ENCODE data around the gene ARHGAP26. TPM values are rescaled to one million over a fixed set of nuclear protein-coding genes. Genes with fewer than 3 reads are reported as not detected.

Gene ARHGAP26
- total and polyA plus RNA-seq, 2 donors: 15.1 to 16.2 TPM

- Histone ChIP-seq H3K4me1 (ENCODE audit: control insufficient read depth in 2 of 2, insufficient read depth in 2 of 2, low read length in 2 of 2) (peaks cover 0 to 24% of the 10 kb centered on the region in 2 donors), H3K4me3 (ENCODE audit: low read length in 2 of 2) (no peak overlapping the region), H3K9me3 (ENCODE audit: control insufficient read depth in 2 of 2, insufficient read depth in 1 of 2, low read length in 1 of 2) (no peaks in the 10 kb centered on the region), H3K27ac (ENCODE audit: low read depth in 1 of 2, low read length in 1 of 2) (no peak overlapping the region), H3K27me3 (ENCODE audit: control insufficient read depth in 2 of 2, insufficient read depth in 1 of 2, low read length in 1 of 2) (no peaks in the 10 kb centered on the region), H3K36me3 (ENCODE audit: control insufficient read depth in 2 of 2, insufficient read depth in 2 of 2, low read length in 1 of 2) (no peaks in the 10 kb centered on the region)
- no peak for DNase-seq (ENCODE audit: low read depth in 6 of 9, low spot score in 9 of 9)
- WGBS: 98% methylated on average over 5 of the region's 5 CpGs
Measured at GRCh38 chr5:142828797-142829535, 58.8 kb downstream of the ARHGAP26 start.

- no peaks in the 10 kb centered on the region for H3K36me3 ChIP-seq (ENCODE audit: control insufficient read depth in 2 of 2, insufficient read depth in 2 of 2, low read length in 1 of 2)
- WGBS: 95% methylated on average over 2 of the region's 2 CpGs
- no peak overlapping the region for H3K4me3 ChIP-seq (ENCODE audit: low read length in 2 of 2)
- peaks cover 0 to 16% of the 10 kb centered on the region in 2 donors for H3K4me1 ChIP-seq (ENCODE audit: control insufficient read depth in 2 of 2, insufficient read depth in 2 of 2, low read length in 2 of 2)
- no peaks in the 10 kb centered on the region for H3K9me3 ChIP-seq (ENCODE audit: control insufficient read depth in 2 of 2, insufficient read depth in 1 of 2, low read length in 1 of 2)
- H3K27me3 ChIP-seq (ENCODE audit: control insufficient read depth in 2 of 2, insufficient read depth in 1 of 2, low read length in 1 of 2): no peaks in the 10 kb centered on the region
- no peak for DNase-seq (ENCODE audit: low read depth in 6 of 9, low spot score in 9 of 9)
- H3K27ac ChIP-seq (ENCODE audit: low read depth in 1 of 2, low read length in 1 of 2): no peak overlapping the region
Measured at GRCh38 chr5:142829801-142830220, 59.6 kb downstream of the ARHGAP26 start.

- Histone ChIP-seq H3K4me3 (ENCODE audit: low read length in 2 of 2) (no peak overlapping the region), H3K4me1 (ENCODE audit: control insufficient read depth in 2 of 2, insufficient read depth in 2 of 2, low read length in 2 of 2) (peaks cover 0 to 10% of the 10 kb centered on the region in 2 donors), H3K27ac (ENCODE audit: low read depth in 1 of 2, low read length in 1 of 2) (peak overlapping the region in 1 of 2 donors; percentile 44)
Measured at GRCh38 chr5:142830241-142831008, 60.2 kb downstream of the ARHGAP26 start.

GRCh38 chr5:142831009-142831383 is 60.8 kb downstream of the ARHGAP26 start:
- no peaks in the 10 kb centered on the region for H3K27me3 ChIP-seq (ENCODE audit: control insufficient read depth in 2 of 2, insufficient read depth in 1 of 2, low read length in 1 of 2)
- peak overlapping the region in 1 of 2 donors; percentile 44 for H3K27ac ChIP-seq (ENCODE audit: low read depth in 1 of 2, low read length in 1 of 2)
- H3K4me1 ChIP-seq (ENCODE audit: control insufficient read depth in 2 of 2, insufficient read depth in 2 of 2, low read length in 2 of 2): peaks cover 0 to 10% of the 10 kb centered on the region in 2 donors
- DNase-seq (ENCODE audit: low read depth in 6 of 9, low spot score in 9 of 9): no peak
- H3K36me3 ChIP-seq (ENCODE audit: control insufficient read depth in 2 of 2, insufficient read depth in 2 of 2, low read length in 1 of 2): no peaks in the 10 kb centered on the region
- 96% methylated on average over 3 of the region's 3 CpGs for WGBS
- no peak overlapping the region for H3K4me3 ChIP-seq (ENCODE audit: low read length in 2 of 2)
- H3K9me3 ChIP-seq (ENCODE audit: control insufficient read depth in 2 of 2, insufficient read depth in 1 of 2, low read length in 1 of 2): no peaks in the 10 kb centered on the region

More at GRCh38 chr5:142830241-142831008, 60.2 kb downstream of the ARHGAP26 start:
- no peak for DNase-seq (ENCODE audit: low read depth in 6 of 9, low spot score in 9 of 9)
- Histone ChIP-seq H3K27me3 (ENCODE audit: control insufficient read depth in 2 of 2, insufficient read depth in 1 of 2, low read length in 1 of 2) (no peaks in the 10 kb centered on the region), H3K9me3 (ENCODE audit: control insufficient read depth in 2 of 2, insufficient read depth in 1 of 2, low read length in 1 of 2) (no peaks in the 10 kb centered on the region), H3K36me3 (ENCODE audit: control insufficient read depth in 2 of 2, insufficient read depth in 2 of 2, low read length in 1 of 2) (no peaks in the 10 kb centered on the region)
- 95% methylated on average over 8 of the region's 8 CpGs for WGBS

- Histone ChIP-seq H3K27me3 (ENCODE audit: control insufficient read depth in 2 of 2, insufficient read depth in 1 of 2, low read length in 1 of 2) (no peaks in the 10 kb centered on the region), H3K9me3 (ENCODE audit: control insufficient read depth in 2 of 2, insufficient read depth in 1 of 2, low read length in 1 of 2) (no peaks in the 10 kb centered on the region), H3K4me3 (ENCODE audit: low read length in 2 of 2) (no peak overlapping the region), H3K36me3 (ENCODE audit: control insufficient read depth in 2 of 2, insufficient read depth in 2 of 2, low read length in 1 of 2) (no peaks in the 10 kb centered on the region), H3K4me1 (ENCODE audit: control insufficient read depth in 2 of 2, insufficient read depth in 2 of 2, low read length in 2 of 2) (peaks cover 0 to 2% of the 10 kb centered on the region in 2 donors), H3K27ac (ENCODE audit: low read depth in 1 of 2, low read length in 1 of 2) (no peak overlapping the region)
- WGBS: 97% methylated on average over 3 of the region's 3 CpGs
- DNase-seq (ENCODE audit: low read depth in 6 of 9, low spot score in 9 of 9): no peak
Measured at GRCh38 chr5:142832263-142832662, 62.1 kb downstream of the ARHGAP26 start.

GRCh38 chr5:142833517-142834449 is 63.6 kb downstream of the ARHGAP26 start:
- 99% methylated on average over 7 of the region's 7 CpGs for WGBS
- H3K4me1 ChIP-seq (ENCODE audit: control insufficient read depth in 2 of 2, insufficient read depth in 2 of 2, low read length in 2 of 2): no peaks in the 10 kb centered on the region
- no peaks in the 10 kb centered on the region for H3K36me3 ChIP-seq (ENCODE audit: control insufficient read depth in 2 of 2, insufficient read depth in 2 of 2, low read length in 1 of 2)
- H3K4me3 ChIP-seq (ENCODE audit: low read length in 2 of 2): no peak overlapping the region
- H3K9me3 ChIP-seq (ENCODE audit: control insufficient read depth in 2 of 2, insufficient read depth in 1 of 2, low read length in 1 of 2): no peaks in the 10 kb centered on the region
- no peaks in the 10 kb centered on the region for H3K27me3 ChIP-seq (ENCODE audit: control insufficient read depth in 2 of 2, insufficient read depth in 1 of 2, low read length in 1 of 2)
- H3K27ac ChIP-seq (ENCODE audit: low read depth in 1 of 2, low read length in 1 of 2): no peak overlapping the region
- DNase-seq (ENCODE audit: low read depth in 6 of 9, low spot score in 9 of 9): no peak

GRCh38 chr5:142834504-142834903 is 64.3 kb downstream of the ARHGAP26 start:
- 98% methylated on average over 4 of the region's 4 CpGs for WGBS
- no peak overlapping the region for H3K27ac ChIP-seq (ENCODE audit: low read depth in 1 of 2, low read length in 1 of 2)
- H3K4me1 ChIP-seq (ENCODE audit: control insufficient read depth in 2 of 2, insufficient read depth in 2 of 2, low read length in 2 of 2): no peaks in the 10 kb centered on the region
- H3K27me3 ChIP-seq (ENCODE audit: control insufficient read depth in 2 of 2, insufficient read depth in 1 of 2, low read length in 1 of 2): no peaks in the 10 kb centered on the region
- DNase-seq (ENCODE audit: low read depth in 6 of 9, low spot score in 9 of 9): no peak
- H3K9me3 ChIP-seq (ENCODE audit: control insufficient read depth in 2 of 2, insufficient read depth in 1 of 2, low read length in 1 of 2): no peaks in the 10 kb centered on the region
- H3K4me3 ChIP-seq (ENCODE audit: low read length in 2 of 2): no peak overlapping the region
- no peaks in the 10 kb centered on the region for H3K36me3 ChIP-seq (ENCODE audit: control insufficient read depth in 2 of 2, insufficient read depth in 2 of 2, low read length in 1 of 2)

- Histone ChIP-seq H3K27me3 (ENCODE audit: control insufficient read depth in 2 of 2, insufficient read depth in 1 of 2, low read length in 1 of 2) (no peaks in the 10 kb centered on the region), H3K36me3 (ENCODE audit: control insufficient read depth in 2 of 2, insufficient read depth in 2 of 2, low read length in 1 of 2) (no peaks in the 10 kb centered on the region), H3K4me3 (ENCODE audit: low read length in 2 of 2) (no peak overlapping the region), H3K9me3 (ENCODE audit: control insufficient read depth in 2 of 2, insufficient read depth in 1 of 2, low read length in 1 of 2) (no peaks in the 10 kb centered on the region), H3K27ac (ENCODE audit: low read depth in 1 of 2, low read length in 1 of 2) (no peak overlapping the region), H3K4me1 (ENCODE audit: control insufficient read depth in 2 of 2, insufficient read depth in 2 of 2, low read length in 2 of 2) (no peaks in the 10 kb centered on the region)
- WGBS: 99% methylated on average over 1 of the region's 1 CpG
- DNase-seq (ENCODE audit: low read depth in 6 of 9, low spot score in 9 of 9): no peak
Measured at GRCh38 chr5:142835540-142835939, 65.4 kb downstream of the ARHGAP26 start.
